ENCODE data around the gene TMEM266.

TMEM266 gene

GRCh38 chr15:76193934-76194333, 134.1 kb downstream of the TMEM266 start:
- Histone ChIP-seq H3K27me3 (ENCODE audit: insufficient read depth, low read depth) (no peaks in the 10 kb centered on the region; the same call in 1 of the 2 replicates), H4K20me1 (ENCODE audit: insufficient read depth) (no peaks in the 10 kb centered on the region), H3K4me3 (IDR thresholded peaks at IDR 0.05; ENCODE audit: insufficient read depth, low read depth, low read length) (no peak overlapping the region), H3K9ac (no peak overlapping the region), H3K79me2 (ENCODE audit: insufficient read depth, low read depth) (no peaks in the 10 kb centered on the region), H3K36me3 (ENCODE audit: insufficient read depth) (no peaks in the 10 kb centered on the region), H3K4me2 (no peak overlapping the region), H2AFZ (ENCODE audit: low read depth) (no peak overlapping the region), H3K4me1 (ENCODE audit: low read depth, poor library complexity, severe bottlenecking) (peaks cover 9% of the 10 kb centered on the region), H3K27ac (no peak overlapping the region)
- TF ChIP-seq CTCF (conservative IDR thresholded peaks at IDR 0.05; ENCODE audit: low read depth, low read length): no peak

GRCh38 chr15:76195506-76196268, 135.9 kb downstream of the TMEM266 start:
- no peak overlapping the region for H3K4me2 ChIP-seq
- H2AFZ ChIP-seq (ENCODE audit: low read depth): no peak overlapping the region
- H3K9ac ChIP-seq: no peak overlapping the region

GRCh38 chr15:76196269-76197231, 136.8 kb downstream of the TMEM266 start:
- Histone ChIP-seq H2AFZ (ENCODE audit: low read depth) (no peak overlapping the region), H3K79me2 (ENCODE audit: insufficient read depth, low read depth) (no peaks in the 10 kb centered on the region), H3K9ac (no peak overlapping the region), H3K4me3 (IDR thresholded peaks at IDR 0.05; ENCODE audit: insufficient read depth, low read depth, low read length) (no peak overlapping the region), H3K36me3 (ENCODE audit: insufficient read depth) (no peaks in the 10 kb centered on the region), H4K20me1 (ENCODE audit: insufficient read depth) (no peaks in the 10 kb centered on the region), H3K4me2 (no peak overlapping the region), H3K27me3 (ENCODE audit: insufficient read depth, low read depth) (no peaks in the 10 kb centered on the region), H3K27ac (no peak overlapping the region), H3K4me1 (ENCODE audit: low read depth, poor library complexity, severe bottlenecking) (no peaks in the 10 kb centered on the region)
- TF ChIP-seq CTCF (conservative IDR thresholded peaks at IDR 0.05; ENCODE audit: low read depth, low read length): no peak

More at GRCh38 chr15:76195506-76196268, 135.9 kb downstream of the TMEM266 start:
- no peak overlapping the region for H3K27ac ChIP-seq
- no peak overlapping the region for H3K4me3 ChIP-seq (IDR thresholded peaks at IDR 0.05; ENCODE audit: insufficient read depth, low read depth, low read length)
- no peaks in the 10 kb centered on the region for H3K36me3 ChIP-seq (ENCODE audit: insufficient read depth)
- no peak for TF ChIP-seq CTCF (conservative IDR thresholded peaks at IDR 0.05; ENCODE audit: low read depth, low read length)
- no peaks in the 10 kb centered on the region for H4K20me1 ChIP-seq (ENCODE audit: insufficient read depth)
- peaks cover 5% of the 10 kb centered on the region for H3K4me1 ChIP-seq (ENCODE audit: low read depth, poor library complexity, severe bottlenecking)
- H3K79me2 ChIP-seq (ENCODE audit: insufficient read depth, low read depth): no peaks in the 10 kb centered on the region
- no peaks in the 10 kb centered on the region for H3K27me3 ChIP-seq (ENCODE audit: insufficient read depth, low read depth)

GRCh38 chr15:76197703-76198455, 138.1 kb downstream of the TMEM266 start:
- Histone ChIP-seq H2AFZ (ENCODE audit: low read depth) (no peak overlapping the region), H4K20me1 (ENCODE audit: insufficient read depth) (no peaks in the 10 kb centered on the region), H3K4me2 (no peak overlapping the region), H3K4me3 (IDR thresholded peaks at IDR 0.05; ENCODE audit: insufficient read depth, low read depth, low read length) (no peak overlapping the region), H3K36me3 (ENCODE audit: insufficient read depth) (no peaks in the 10 kb centered on the region), H3K27me3 (ENCODE audit: insufficient read depth, low read depth) (no peaks in the 10 kb centered on the region), H3K79me2 (ENCODE audit: insufficient read depth, low read depth) (no peaks in the 10 kb centered on the region), H3K27ac (no peak overlapping the region), H3K9ac (no peak overlapping the region), H3K4me1 (ENCODE audit: low read depth, poor library complexity, severe bottlenecking) (no peaks in the 10 kb centered on the region)
- TF ChIP-seq CTCF (conservative IDR thresholded peaks at IDR 0.05; ENCODE audit: low read depth, low read length): no peak

All from KMS-11 (cell line).